Mammary epithelial cell (primary cell): ENCODE data around the gene COL23A1.

Source experiments
- CTCF ChIP-seq, 2 donors: IDR thresholded peaks in 1 of 2; conservative IDR thresholded peaks in 1 of 2; 2 replicates each; pipeline ENCODE4 v1.5.1; 2011 to 2012; ENCODE audit warnings: inconsistent platforms in 2 of 2, low read length in 2 of 2, mild to moderate bottlenecking in 2 of 2, control low read depth in 1 of 2, low read depth in 1 of 2; ENCODE audit not compliant: insufficient read depth in 1 of 2; ENCODE audit errors: extremely low read depth in 1 of 2
- EZH2 ChIP-seq: IDR thresholded peaks from 2 replicates; pipeline ENCODE4 v1.6.1; 2012; ENCODE audit warnings: low read length, inconsistent platforms, borderline replicate concordance

DNA sequence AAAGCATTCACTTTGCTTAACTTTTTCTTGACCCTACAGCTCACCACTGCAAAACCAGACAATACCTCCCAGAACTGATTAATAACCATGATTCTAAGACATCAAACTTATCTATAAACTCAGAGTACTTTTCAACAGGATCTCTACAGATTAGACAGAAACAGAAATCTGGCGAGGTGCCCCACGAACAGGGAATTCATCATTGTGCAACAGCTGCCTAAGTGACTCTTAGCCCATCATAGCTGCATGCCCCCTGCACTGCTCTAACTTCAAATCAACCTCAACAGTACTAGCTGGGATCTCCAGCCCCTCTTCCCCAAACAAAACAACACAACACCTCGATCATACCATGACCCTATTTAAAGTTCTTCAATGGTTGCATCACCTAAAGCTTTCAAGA lies 16.1 kb upstream of the COL23A1 start:
- TF ChIP-seq CTCF (conservative IDR thresholded peaks at IDR 0.05 in 1 of 2, IDR thresholded peaks at IDR 0.05 in 1 of 2; ENCODE audit: extremely low read depth in 1 of 2, insufficient read depth in 1 of 2, low read depth in 1 of 2, low read length in 2 of 2) (no peak), EZH2 (no peak)
